GM12878 (cell line): ENCODE results near the gene ARHGAP12. TPM values are rescaled to one million over a fixed set of nuclear protein-coding genes. Genes with fewer than 3 reads are reported as not detected.

Source experiments
- BHLHE40 ChIP-seq, 2 experiments: fragments of 450-650 bp in 1 of 2; IDR thresholded peaks; 2 replicates each; pipeline ENCODE4 v1.6.1; 2011 to 2017; ENCODE audit warnings: low read depth in 2 of 2, borderline replicate concordance in 1 of 2, improper control_type of control experiment in 1 of 2, low read length in 1 of 2, mild to moderate bottlenecking in 1 of 2
- E2F8 ChIP-seq: fragments of 450-650 bp; IDR thresholded peaks from 2 replicates; pipeline ENCODE4 v1.6.1; 2018; ENCODE audit warnings: mild to moderate bottlenecking, low read depth, moderate library complexity; ENCODE audit not compliant: partially characterized antibody
- GABPA ChIP-seq: IDR thresholded peaks from 2 replicates; pipeline ENCODE4 v1.6.1; 2014; ENCODE audit warnings: antibody characterized with exemption, low read depth, mild to moderate bottlenecking, inconsistent platforms
- GATAD2B ChIP-seq: fragments of 450-650 bp; conservative IDR thresholded peaks from 2 replicates; pipeline ENCODE4 v1.6.1; 2017; ENCODE audit warnings: low read depth, mild to moderate bottlenecking, moderate library complexity
- IRF5 ChIP-seq: fragments of 450-650 bp; IDR thresholded peaks from 2 replicates; pipeline ENCODE4 v1.6.1; 2017; ENCODE audit warnings: borderline replicate concordance
- NKRF ChIP-seq: fragments of 450-650 bp; conservative IDR thresholded peaks from 2 replicates; pipeline ENCODE4 v1.6.1; 2017; ENCODE audit warnings: mild to moderate bottlenecking, moderate library complexity
- PML ChIP-seq: IDR thresholded peaks from 2 replicates; pipeline ENCODE4 v1.6.1; 2012; ENCODE audit warnings: low read length, inconsistent platforms
- POLR2AphosphoS5 ChIP-seq: IDR thresholded peaks from 2 replicates; pipeline ENCODE4 v1.6.1; 2011; ENCODE audit warnings: mild to moderate bottlenecking, low read length, inconsistent platforms
- ZNF207 ChIP-seq: fragments of 450-650 bp; IDR thresholded peaks from 2 replicates; pipeline ENCODE4 v1.6.1; 2014; ENCODE audit warnings: antibody characterized with exemption, mild to moderate bottlenecking, borderline replicate concordance
- ZNF384 ChIP-seq: IDR thresholded peaks from 2 replicates; pipeline ENCODE4 v1.6.1; 2012; ENCODE audit warnings: low read depth, mild to moderate bottlenecking, low read length, improper control_type of control experiment, borderline replicate concordance
- polyA plus RNA-seq, 11 experiments: library from polyadenylated mRNA; depleted of rRNA in 4 of 11; unstranded in 6 of 11; stranded (reverse) in 5 of 11; fragments of >200 nt; fragmentation: Nextera tagmentation in 4 of 11; fragmentation: Illumina TruSeq in 1 of 11; extraction: Ambion mirVana in 4 of 11; extraction: Trizol in 1 of 11; gene quantifications; 1 replicate in 1 of 11; 2 replicates in 10 of 11; pipeline versions ENCODE4 v1.2.1 to v1.2.3, GENCODE V29; 2011 to 2016; ENCODE audit warnings: inconsistent platforms in 2 of 11, missing spikeins in 2 of 11, low read depth in 1 of 11
- total RNA-seq, 4 experiments: library from RNA; depleted of rRNA in 3 of 4; stranded (reverse); fragments of >200 nt in 3 of 4; fragmentation: Illumina TruSeq in 1 of 4; extraction: Trizol in 1 of 4; gene quantifications; 2 replicates each; pipeline versions ENCODE4 v1.2.1 to v1.2.3, GENCODE V29; 2013 to 2021

The ARHGAP12 gene
- total and polyA plus RNA-seq, 10 of the 15 experiments (the other 5 are each of a cell fraction or from before 2014, with no cell fraction given): 5.4 to 15.6 (median 8.5) TPM

- no peak for TF ChIP-seq BHLHE40 (IDR thresholded peaks at IDR 0.05; ENCODE audit: borderline replicate concordance in 1 of 2, low read depth in 2 of 2, low read length in 1 of 2)
- no peak for TF ChIP-seq POLR2AphosphoS5
- no peak for TF ChIP-seq ZNF207
- no peak for TF ChIP-seq ZNF384
- TF ChIP-seq IRF5: no peak
- no peak for TF ChIP-seq NKRF
- no peak for TF ChIP-seq PML
- no peak for TF ChIP-seq GATAD2B
- no peak for TF ChIP-seq GABPA
- no peak for TF ChIP-seq E2F8
These were observed 16.3 kb downstream of the ARHGAP12 start (continued) for GRCh38 chr10:31912289-31912688.
